Measurements from ENCODE around the gene ZNF653. TPM values are rescaled to one million over a fixed set of nuclear protein-coding genes. Genes with fewer than 3 reads are reported as not detected.

ZNF653 gene
- total and polyA plus RNA-seq, 9 of the 15 experiments (the other 6 are each of a cell fraction or from before 2014, with no cell fraction given), result 1.6 to 8.0 (median 4.2) TPM; not detected in 2

DNA sequence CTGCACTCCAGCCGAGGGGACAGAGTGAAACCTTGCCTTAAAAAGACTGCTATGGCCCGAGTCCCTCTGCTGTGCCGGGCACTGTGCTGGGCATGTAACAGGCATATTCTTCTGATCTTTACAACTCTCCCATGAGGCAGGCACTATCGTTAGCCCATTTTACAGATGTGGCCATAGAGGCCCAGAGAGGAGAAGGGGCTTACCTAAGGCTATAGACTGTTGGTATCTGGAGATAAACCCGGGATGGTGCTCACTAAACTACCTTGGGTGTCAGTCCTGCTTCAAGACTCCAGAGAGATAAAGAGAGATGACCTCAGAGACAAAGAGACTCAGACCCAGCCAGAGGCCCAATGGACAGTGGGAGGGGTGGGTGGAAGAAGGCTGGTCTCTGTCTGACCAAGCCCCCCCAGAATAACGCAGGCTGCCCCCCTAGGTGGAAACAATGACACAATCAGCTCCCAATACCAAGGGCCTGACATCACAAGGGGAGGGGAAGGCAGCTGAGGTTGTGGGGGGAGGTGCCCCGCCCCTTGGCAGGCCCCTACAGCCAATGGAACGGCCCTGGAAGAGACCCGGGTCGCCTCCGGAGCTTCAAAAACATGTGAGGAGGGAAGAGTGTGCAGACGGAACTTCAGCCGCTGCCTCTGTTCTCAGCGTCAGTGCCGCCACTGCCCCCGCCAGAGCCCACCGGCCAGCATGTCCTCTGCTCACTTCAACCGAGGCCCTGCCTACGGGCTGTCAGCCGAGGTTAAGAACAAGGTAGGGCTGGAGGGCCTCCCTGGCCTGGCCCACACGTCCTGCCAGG is 32.8 kb upstream of the ZNF653 start, which contains the start of gene CNN1 (continued):
- TF ChIP-seq NRF1 (conservative IDR thresholded peaks at IDR 0.05 in 1 of 2, IDR thresholded peaks at IDR 0.05 in 1 of 2) (0 out of 4 replicates have a peak, but pooled peaks of 1 of the 2 experiments have one; percentile 5), TEAD1 (CRISPR knock-in tag; IDR thresholded peaks at IDR 0.05) (peak in 1 of 2 experiments; percentile 66; a peak in 1 of 4 replicates), BRD9 (IDR thresholded peaks at IDR 0.05; ENCODE audit: low read depth, partially characterized antibody) (peak; percentile 44), JUND (IDR thresholded peaks at IDR 0.05; ENCODE audit: borderline replicate concordance, low read depth, low read length) (peak; percentile 57), JUND (tag; IDR thresholded peaks at IDR 0.05; ENCODE audit: borderline replicate concordance, low read depth, low read length) (peak; percentile 65; the same call in 1 of the 3 replicates), NCOA1 (IDR thresholded peaks at IDR 0.05; ENCODE audit: low read depth) (no peak), FOXA1 (IDR thresholded peaks at IDR 0.05; ENCODE audit: borderline replicate concordance) (no peak), FOXK2 (conservative IDR thresholded peaks at IDR 0.05 in 1 of 2, IDR thresholded peaks at IDR 0.05 in 1 of 2; ENCODE audit: low read depth in 2 of 2) (peak in 1 of 2 experiments; percentile 74; a peak in 2 of 4 replicates), NBN (IDR thresholded peaks at IDR 0.05; ENCODE audit: low read depth) (0 out of 2 replicates have a peak, but pooled peaks have one; percentile 15), CEBPB (tag; IDR thresholded peaks at IDR 0.05) (0 out of 2 replicates have a peak, but pooled peaks have one; percentile 12), CBX3 (IDR thresholded peaks at IDR 0.05; ENCODE audit: borderline replicate concordance in 1 of 2, low read length in 2 of 2) (peak in 1 of 2 experiments; percentile 72; a peak in 2 of 3 replicates), OTX1 (CRISPR knock-in tag; IDR thresholded peaks at IDR 0.05) (no peak), ZBTB12 (CRISPR knock-in tag; IDR thresholded peaks at IDR 0.05) (0 out of 2 replicates have a peak, but pooled peaks have one; percentile 23), BCOR (IDR thresholded peaks at IDR 0.05) (peak; percentile 99), CHD4 (IDR thresholded peaks at IDR 0.05; ENCODE audit: insufficient read depth, insufficient replicate concordance, low read depth, low read length, poor library complexity, severe bottlenecking) (peak; percentile 96), POLR2G (IDR thresholded peaks at IDR 0.05; ENCODE audit: low read depth, low read length) (peak; percentile 79)
- TF ChIP-seq, protein P1, sequence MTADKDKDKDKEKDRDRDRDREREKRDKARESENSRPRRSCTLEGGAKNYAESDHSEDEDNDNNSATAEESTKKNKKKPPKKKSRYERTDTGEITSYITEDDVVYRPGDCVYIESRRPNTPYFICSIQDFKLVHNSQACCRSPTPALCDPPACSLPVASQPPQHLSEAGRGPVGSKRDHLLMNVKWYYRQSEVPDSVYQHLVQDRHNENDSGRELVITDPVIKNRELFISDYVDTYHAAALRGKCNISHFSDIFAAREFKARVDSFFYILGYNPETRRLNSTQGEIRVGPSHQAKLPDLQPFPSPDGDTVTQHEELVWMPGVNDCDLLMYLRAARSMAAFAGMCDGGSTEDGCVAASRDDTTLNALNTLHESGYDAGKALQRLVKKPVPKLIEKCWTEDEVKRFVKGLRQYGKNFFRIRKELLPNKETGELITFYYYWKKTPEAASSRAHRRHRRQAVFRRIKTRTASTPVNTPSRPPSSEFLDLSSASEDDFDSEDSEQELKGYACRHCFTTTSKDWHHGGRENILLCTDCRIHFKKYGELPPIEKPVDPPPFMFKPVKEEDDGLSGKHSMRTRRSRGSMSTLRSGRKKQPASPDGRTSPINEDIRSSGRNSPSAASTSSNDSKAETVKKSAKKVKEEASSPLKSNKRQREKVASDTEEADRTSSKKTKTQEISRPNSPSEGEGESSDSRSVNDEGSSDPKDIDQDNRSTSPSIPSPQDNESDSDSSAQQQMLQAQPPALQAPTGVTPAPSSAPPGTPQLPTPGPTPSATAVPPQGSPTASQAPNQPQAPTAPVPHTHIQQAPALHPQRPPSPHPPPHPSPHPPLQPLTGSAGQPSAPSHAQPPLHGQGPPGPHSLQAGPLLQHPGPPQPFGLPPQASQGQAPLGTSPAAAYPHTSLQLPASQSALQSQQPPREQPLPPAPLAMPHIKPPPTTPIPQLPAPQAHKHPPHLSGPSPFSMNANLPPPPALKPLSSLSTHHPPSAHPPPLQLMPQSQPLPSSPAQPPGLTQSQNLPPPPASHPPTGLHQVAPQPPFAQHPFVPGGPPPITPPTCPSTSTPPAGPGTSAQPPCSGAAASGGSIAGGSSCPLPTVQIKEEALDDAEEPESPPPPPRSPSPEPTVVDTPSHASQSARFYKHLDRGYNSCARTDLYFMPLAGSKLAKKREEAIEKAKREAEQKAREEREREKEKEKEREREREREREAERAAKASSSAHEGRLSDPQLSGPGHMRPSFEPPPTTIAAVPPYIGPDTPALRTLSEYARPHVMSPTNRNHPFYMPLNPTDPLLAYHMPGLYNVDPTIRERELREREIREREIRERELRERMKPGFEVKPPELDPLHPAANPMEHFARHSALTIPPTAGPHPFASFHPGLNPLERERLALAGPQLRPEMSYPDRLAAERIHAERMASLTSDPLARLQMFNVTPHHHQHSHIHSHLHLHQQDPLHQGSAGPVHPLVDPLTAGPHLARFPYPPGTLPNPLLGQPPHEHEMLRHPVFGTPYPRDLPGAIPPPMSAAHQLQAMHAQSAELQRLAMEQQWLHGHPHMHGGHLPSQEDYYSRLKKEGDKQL (CRISPR knock-in tag; IDR thresholded peaks at IDR 0.05; ENCODE audit: borderline replicate concordance), result no peak
- TF ChIP-seq, protein P2, sequence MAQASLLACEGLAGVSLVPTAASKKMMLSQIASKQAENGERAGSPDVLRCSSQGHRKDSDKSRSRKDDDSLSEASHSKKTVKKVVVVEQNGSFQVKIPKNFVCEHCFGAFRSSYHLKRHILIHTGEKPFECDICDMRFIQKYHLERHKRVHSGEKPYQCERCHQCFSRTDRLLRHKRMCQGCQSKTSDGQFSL (CRISPR knock-in tag; IDR thresholded peaks at IDR 0.05), result peak; percentile 61; the same call in 1 of the 2 replicates
- TF ChIP-seq, protein P2 (tag; IDR thresholded peaks at IDR 0.05), result no peak

Data from K562 (cell line).